CD14-positive monocyte (primary cell): Measurements from ENCODE around the gene NENF. TPM values are rescaled to one million over a fixed set of nuclear protein-coding genes. Genes with fewer than 3 reads are reported as not detected.

Experiments used
- DNase-seq, 3 donors: peaks; one replicate each; pipeline ENCODE4 v3.0.0-alpha.2; 2011 to 2022
- H2AFZ ChIP-seq: 2 replicates; pipeline ENCODE4 v1.6.0; 2012; ENCODE audit warnings: mild to moderate bottlenecking, low read depth, low read length, inconsistent platforms; ENCODE audit not compliant: insufficient read depth, poor library complexity, severe bottlenecking
- H3K27ac ChIP-seq, 2 donors: 1 replicate in 1 of 2; 2 replicates in 1 of 2; pipeline ENCODE4 v1.5.1; 2012 to 2013; ENCODE audit warnings: low read length in 2 of 2, control low read depth in 1 of 2, inconsistent platforms in 1 of 2, low read depth in 1 of 2, mild to moderate bottlenecking in 1 of 2
- H3K27me3 ChIP-seq, 2 donors: one replicate each; pipeline versions ENCODE4 v1.6.0 to v1.6.1; 2011 to 2013; ENCODE audit warnings: low read length in 2 of 2; ENCODE audit not compliant: control insufficient read depth in 2 of 2, insufficient read depth in 2 of 2
- H3K36me3 ChIP-seq, 2 donors: replicated peaks in 1 of 2; 1 replicate in 1 of 2; 2 replicates in 1 of 2; pipeline versions ENCODE4 v1.5.1 to v1.6.1; 2012 to 2013; ENCODE audit warnings: low read length in 2 of 2, control low read depth in 1 of 2, inconsistent platforms in 1 of 2, mild to moderate bottlenecking in 1 of 2; ENCODE audit not compliant: insufficient read depth in 2 of 2, control insufficient read depth in 1 of 2
- H3K4me1 ChIP-seq, 2 donors: 1 replicate in 1 of 2; 2 replicates in 1 of 2; pipeline versions ENCODE4 v1.5.1 to v1.6.1; 2012 to 2013; ENCODE audit warnings: low read length in 2 of 2, control low read depth in 1 of 2, inconsistent platforms in 1 of 2, mild to moderate bottlenecking in 1 of 2, moderate library complexity in 1 of 2; ENCODE audit not compliant: insufficient read depth in 2 of 2, control insufficient read depth in 1 of 2
- H3K4me2 ChIP-seq: replicated peaks from 2 replicates; pipeline ENCODE3; 2012; ENCODE audit warnings: low read length, moderate library complexity, mild to moderate bottlenecking; ENCODE audit not compliant: poor library complexity, severe bottlenecking; ENCODE audit errors: extremely low read depth
- H3K4me3 ChIP-seq, 3 experiments: fragments of 200-600 bp in 1 of 3; sonication (generic) in 1 of 3; replicated peaks in 1 of 3; 1 replicate in 2 of 3; 2 replicates in 1 of 3; pipeline ENCODE4 v1.5.1; 2011 to 2013; ENCODE audit warnings: low read length in 3 of 3, mild to moderate bottlenecking in 3 of 3, control low read depth in 2 of 3, low read depth in 2 of 3, inconsistent platforms in 1 of 3, moderate library complexity in 1 of 3
- H3K79me2 ChIP-seq: 2 replicates; pipeline ENCODE4 v1.6.0; 2012; ENCODE audit warnings: mild to moderate bottlenecking, control low read depth, inconsistent platforms, low read length, moderate library complexity; ENCODE audit not compliant: insufficient read depth
- H3K9ac ChIP-seq: 2 replicates; pipeline ENCODE4 v1.6.0; 2017; ENCODE audit warnings: low read length, mild to moderate bottlenecking; ENCODE audit not compliant: insufficient read depth, poor library complexity, severe bottlenecking
- H3K9me3 ChIP-seq, 2 donors: replicated peaks in 1 of 2; 1 replicate in 1 of 2; 2 replicates in 1 of 2; pipeline versions ENCODE4 v1.5.1 to v1.6.1; 2012 to 2013; ENCODE audit warnings: low read length in 2 of 2, control low read depth in 1 of 2; ENCODE audit not compliant: control insufficient read depth in 1 of 2, insufficient read depth in 1 of 2
- H4K20me1 ChIP-seq: 2 replicates; pipeline ENCODE4 v1.6.0; 2012; ENCODE audit warnings: mild to moderate bottlenecking, low read length, control low read depth, moderate library complexity; ENCODE audit not compliant: insufficient read depth
- H3K27ac Mint-ChIP-seq, 7 donors: one replicate each; pipeline ENCODE4 v1.8.0; 2020; ENCODE audit warnings: mild to moderate bottlenecking in 7 of 7, mixed read lengths in 7 of 7, moderate library complexity in 6 of 7, inconsistent platforms in 2 of 7
- H3K27me3 Mint-ChIP-seq, 3 donors: one replicate each; pipeline ENCODE4 v1.8.0; 2021 to 2022; ENCODE audit warnings: low read depth in 3 of 3, mild to moderate bottlenecking in 3 of 3, mixed read lengths in 3 of 3, moderate library complexity in 3 of 3, inconsistent platforms in 1 of 3
- H3K36me3 Mint-ChIP-seq, 2 donors: one replicate each; pipeline ENCODE4 v1.8.0; 2020; ENCODE audit warnings: mixed read lengths in 2 of 2, inconsistent platforms in 1 of 2, mild to moderate bottlenecking in 1 of 2
- H3K4me1 Mint-ChIP-seq: one replicate; pipeline ENCODE4 v1.8.0; 2020; ENCODE audit warnings: mild to moderate bottlenecking, mixed read lengths
- H3K4me3 Mint-ChIP-seq, 2 donors: one replicate each; pipeline ENCODE4 v1.8.0; 2020; ENCODE audit warnings: mild to moderate bottlenecking in 2 of 2, mixed read lengths in 2 of 2, moderate library complexity in 1 of 2
- H3K9me3 Mint-ChIP-seq, 7 donors: one replicate each; pipeline ENCODE4 v1.8.0; 2020 to 2022; ENCODE audit warnings: mixed read lengths in 7 of 7, mild to moderate bottlenecking in 6 of 7, moderate library complexity in 6 of 7, inconsistent platforms in 2 of 7
- CTCF ChIP-seq: fragments of 200-600 bp; IDR thresholded peaks from one replicate; pipeline ENCODE4 v1.8.0; 2022; ENCODE audit warnings: antibody characterized with exemption, mild to moderate bottlenecking
- WGBS: methylation state at CpG from one replicate; pipeline ENCODE4 v1.1.5; 2013; ENCODE audit warnings: missing lambda C conversion rate; ENCODE audit not compliant: insufficient coverage; 5-methylcytosine and 5-hydroxymethylcytosine counted together
- intact Hi-C, 2 donors: fragments of 100-400 bp; cut with micrococcal nuclease; formaldehyde crosslinking; loops; one replicate each; pipeline versions ENCODE4 v1.15.0 to v1.15.1; 2023
- polyA plus RNA-seq, 3 donors: library from polyadenylated mRNA; depleted of rRNA in 1 of 3; unstranded in 2 of 3; stranded (reverse) in 1 of 3; fragments of 300-500 nt in 2 of 3; fragments of >200 nt in 1 of 3; fragmentation: Illumina TruSeq in 2 of 3; gene quantifications; 1 replicate in 2 of 3; 2 replicates in 1 of 3; pipeline ENCODE4 v1.2.3, GENCODE V29; 2012 to 2021

NENF gene
- polyA plus RNA-seq, 3 donors: 9.7 to 56.4 (median 42.3) TPM

DNA sequence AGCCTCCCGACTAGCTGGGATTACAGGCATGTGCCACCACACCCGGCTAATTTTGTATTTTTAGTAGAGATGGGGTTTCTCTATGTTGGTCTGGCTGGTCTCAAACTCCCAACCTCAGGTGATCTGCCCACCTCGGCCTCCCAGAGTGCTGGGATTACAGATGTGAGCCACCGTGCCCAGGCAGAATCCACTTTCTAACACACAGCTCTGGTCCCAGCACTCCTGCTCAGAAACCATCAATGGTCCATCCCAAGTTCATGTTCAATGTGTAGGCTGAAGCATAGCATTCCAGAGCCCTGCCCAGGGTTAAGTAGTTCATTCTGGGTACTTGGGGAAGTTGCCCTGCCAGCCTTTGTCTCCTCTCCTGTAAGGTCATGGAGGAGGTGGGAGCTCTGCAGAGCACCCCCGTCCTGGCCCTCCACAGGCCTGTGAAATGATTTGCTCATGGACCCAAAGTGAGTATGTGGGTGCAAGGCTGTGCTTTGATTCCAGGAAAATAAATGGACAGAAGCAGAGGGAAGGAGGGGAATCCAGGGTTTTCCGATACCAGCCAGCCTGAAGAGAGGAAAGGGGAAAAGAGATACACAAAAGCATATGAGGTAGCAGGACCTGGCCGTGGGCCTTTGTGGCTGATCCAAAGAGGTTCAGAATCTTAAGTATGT, 55.2 kb downstream of the NENF start:
- peak overlapping the region; percentile 93 to 100 (median 97) for H3K27ac Mint-ChIP-seq
- peaks cover 81% of the 10 kb centered on the region for H3K4me1 Mint-ChIP-seq
- peaks cover 0 to 3% (median 0%) of the 10 kb centered on the region in 7 donors for H3K9me3 Mint-ChIP-seq
- no peaks in the 10 kb centered on the region for H3K9me3 ChIP-seq
- no peaks in the 10 kb centered on the region for H3K79me2 ChIP-seq
- H4K20me1 ChIP-seq: no peaks in the 10 kb centered on the region
- peaks cover 1 to 7% (median 4%) of the 10 kb centered on the region in 3 donors for H3K27me3 Mint-ChIP-seq
- no peaks in the 10 kb centered on the region for H3K27me3 ChIP-seq
- no peaks in the 10 kb centered on the region for H3K36me3 ChIP-seq
- no peak overlapping the region for H3K4me3 Mint-ChIP-seq
- peaks cover 6 to 7% of the 10 kb centered on the region in 2 donors for H3K36me3 Mint-ChIP-seq
- H3K9ac ChIP-seq: peak overlapping the region; percentile 45
- intact Hi-C loops: loop anchor here (1.0 to 5.0 kb wide), 3 partner anchors 69 to 120 kb away; partner anchors contain the start of gene ATF3 (in 1 of the 2)
- DNase-seq: peak in 1 of 3 donors; percentile 34
- no peak overlapping the region for H3K4me2 ChIP-seq
- no peak overlapping the region for H3K4me3 ChIP-seq
- H2AFZ ChIP-seq: no peak overlapping the region
- peak overlapping the region; percentile 85 to 89 for H3K27ac ChIP-seq
- 96% methylated on average over 4 of the region's 7 CpGs for WGBS
- peaks cover 57 to 60% of the 10 kb centered on the region in 2 donors for H3K4me1 ChIP-seq
- no peak for TF ChIP-seq CTCF

DNA sequence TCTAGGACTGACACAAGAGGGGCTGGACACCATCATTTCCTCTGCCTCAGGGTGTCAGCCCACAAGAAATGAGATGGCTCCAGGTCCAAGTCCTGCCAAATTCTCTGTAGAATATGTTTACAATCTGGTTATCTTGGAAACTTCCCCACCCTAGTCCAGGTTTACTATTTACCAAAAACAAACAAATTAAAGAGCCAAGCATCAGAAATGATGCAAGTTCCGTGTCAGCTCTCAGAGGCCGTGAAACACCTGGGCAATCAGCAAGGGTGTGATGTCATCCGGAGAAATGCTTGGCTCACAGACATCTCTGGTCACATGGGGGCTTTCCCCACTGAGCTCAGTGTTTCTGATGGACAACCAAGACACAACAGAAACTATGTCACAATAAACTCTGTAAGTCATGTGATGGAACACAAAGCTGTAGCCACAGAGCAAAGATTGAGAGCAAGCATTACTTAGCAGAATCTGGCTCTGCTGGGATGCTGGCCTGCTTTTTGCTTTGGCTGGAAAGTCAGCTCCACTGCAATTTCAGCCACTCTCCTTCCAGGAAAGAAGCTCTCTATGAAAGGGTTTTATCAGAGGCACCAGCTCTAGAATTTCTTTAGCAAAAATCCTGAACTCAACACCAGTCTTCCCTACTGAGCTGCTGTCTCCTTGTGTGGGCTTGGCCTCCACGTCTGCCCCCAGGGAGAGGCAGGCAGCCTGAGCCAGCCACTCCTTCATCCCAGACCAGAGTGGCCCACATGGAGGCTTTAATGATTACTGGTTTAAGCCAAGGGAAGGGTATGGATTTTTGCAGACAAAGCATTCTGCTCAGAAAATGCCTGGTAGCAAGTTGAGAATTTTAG, 55.9 kb downstream of the NENF start:
- Histone ChIP-seq H3K79me2 (no peaks in the 10 kb centered on the region), H3K4me2 (no peak overlapping the region), H2AFZ (no peak overlapping the region), H3K9me3 (no peaks in the 10 kb centered on the region), H3K4me1 (peaks cover 57 to 60% of the 10 kb centered on the region in 2 donors), H3K36me3 (no peaks in the 10 kb centered on the region), H4K20me1 (no peaks in the 10 kb centered on the region), H3K27ac (peak overlapping the region; percentile 85 to 89), H3K4me3 (no peak overlapping the region), H3K27me3 (no peaks in the 10 kb centered on the region), H3K9ac (peak overlapping the region; percentile 45)
- Mint-ChIP-seq H3K4me1 (peaks cover 81% of the 10 kb centered on the region), H3K4me3 (no peak overlapping the region), H3K9me3 (peaks cover 0 to 3% (median 0%) of the 10 kb centered on the region in 7 donors), H3K36me3 (peaks cover 6 to 7% of the 10 kb centered on the region in 2 donors), H3K27ac (peak overlapping the region; percentile 93 to 100 (median 97)), H3K27me3 (peaks cover 1 to 7% (median 4%) of the 10 kb centered on the region in 3 donors)
- DNase-seq: peak; percentile 96 to 100 (median 99)
- TF ChIP-seq CTCF: no peak
- intact Hi-C loops: loop anchor here (1.0 to 5.0 kb wide), 3 partner anchors 69 to 120 kb away; partner anchors contain the start of gene ATF3 (in 1 of the 2)
- 58% methylated on average over 3 of the region's 4 CpGs for WGBS
